Breast epithelium (tissue), 3 donors: ENCODE measurements around the gene GLIPR2.

Experiments
- POLR2A ChIP-seq: fragments of 450-650 bp; IDR thresholded peaks from one replicate; pipeline ENCODE4 v1.6.1; 2016; ENCODE audit warnings: antibody characterized with exemption, mild to moderate bottlenecking, moderate library complexity
- TF ChIP-seq, protein P1 (sequence below), 3 donors: fragments of 450-650 bp; IDR thresholded peaks; one replicate each; pipeline ENCODE4 v1.5.1; 2016 to 2017; ENCODE audit warnings: antibody characterized with exemption in 3 of 3, mild to moderate bottlenecking in 3 of 3, moderate library complexity in 3 of 3

DNA sequence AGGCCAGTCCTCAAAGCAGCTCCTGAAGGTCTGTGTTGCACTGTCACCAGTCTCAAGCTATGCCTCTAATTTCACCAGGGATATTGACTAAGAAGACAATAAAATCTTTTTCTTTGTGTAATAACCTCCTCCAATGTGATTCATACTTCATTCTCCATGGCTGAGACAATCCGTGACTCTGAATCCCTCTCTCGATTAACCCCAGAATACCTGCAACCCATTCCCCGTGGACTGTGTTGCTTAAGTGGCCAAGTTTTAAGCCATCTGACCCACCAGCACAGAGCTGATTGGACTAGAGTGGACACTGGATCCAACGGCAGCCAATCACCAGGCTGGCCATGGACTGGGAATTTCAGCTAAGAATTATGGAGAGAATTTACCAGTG, 27.2 kb downstream of the GLIPR2 start:
- no peak for TF ChIP-seq POLR2A
- TF ChIP-seq, protein P1, sequence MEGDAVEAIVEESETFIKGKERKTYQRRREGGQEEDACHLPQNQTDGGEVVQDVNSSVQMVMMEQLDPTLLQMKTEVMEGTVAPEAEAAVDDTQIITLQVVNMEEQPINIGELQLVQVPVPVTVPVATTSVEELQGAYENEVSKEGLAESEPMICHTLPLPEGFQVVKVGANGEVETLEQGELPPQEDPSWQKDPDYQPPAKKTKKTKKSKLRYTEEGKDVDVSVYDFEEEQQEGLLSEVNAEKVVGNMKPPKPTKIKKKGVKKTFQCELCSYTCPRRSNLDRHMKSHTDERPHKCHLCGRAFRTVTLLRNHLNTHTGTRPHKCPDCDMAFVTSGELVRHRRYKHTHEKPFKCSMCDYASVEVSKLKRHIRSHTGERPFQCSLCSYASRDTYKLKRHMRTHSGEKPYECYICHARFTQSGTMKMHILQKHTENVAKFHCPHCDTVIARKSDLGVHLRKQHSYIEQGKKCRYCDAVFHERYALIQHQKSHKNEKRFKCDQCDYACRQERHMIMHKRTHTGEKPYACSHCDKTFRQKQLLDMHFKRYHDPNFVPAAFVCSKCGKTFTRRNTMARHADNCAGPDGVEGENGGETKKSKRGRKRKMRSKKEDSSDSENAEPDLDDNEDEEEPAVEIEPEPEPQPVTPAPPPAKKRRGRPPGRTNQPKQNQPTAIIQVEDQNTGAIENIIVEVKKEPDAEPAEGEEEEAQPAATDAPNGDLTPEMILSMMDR (IDR thresholded peaks at IDR 0.05), result no peak
